ENCODE data around the gene KMT5C. TPM values are rescaled to one million over a fixed set of nuclear protein-coding genes. Genes with fewer than 3 reads are reported as not detected.
A peak's percentile ranks its signal among the peaks of the same experiment; 100 is the strongest.

KMT5C gene
- total RNA-seq, 1 experiment from 2014 or later: 54.5 TPM

DNA sequence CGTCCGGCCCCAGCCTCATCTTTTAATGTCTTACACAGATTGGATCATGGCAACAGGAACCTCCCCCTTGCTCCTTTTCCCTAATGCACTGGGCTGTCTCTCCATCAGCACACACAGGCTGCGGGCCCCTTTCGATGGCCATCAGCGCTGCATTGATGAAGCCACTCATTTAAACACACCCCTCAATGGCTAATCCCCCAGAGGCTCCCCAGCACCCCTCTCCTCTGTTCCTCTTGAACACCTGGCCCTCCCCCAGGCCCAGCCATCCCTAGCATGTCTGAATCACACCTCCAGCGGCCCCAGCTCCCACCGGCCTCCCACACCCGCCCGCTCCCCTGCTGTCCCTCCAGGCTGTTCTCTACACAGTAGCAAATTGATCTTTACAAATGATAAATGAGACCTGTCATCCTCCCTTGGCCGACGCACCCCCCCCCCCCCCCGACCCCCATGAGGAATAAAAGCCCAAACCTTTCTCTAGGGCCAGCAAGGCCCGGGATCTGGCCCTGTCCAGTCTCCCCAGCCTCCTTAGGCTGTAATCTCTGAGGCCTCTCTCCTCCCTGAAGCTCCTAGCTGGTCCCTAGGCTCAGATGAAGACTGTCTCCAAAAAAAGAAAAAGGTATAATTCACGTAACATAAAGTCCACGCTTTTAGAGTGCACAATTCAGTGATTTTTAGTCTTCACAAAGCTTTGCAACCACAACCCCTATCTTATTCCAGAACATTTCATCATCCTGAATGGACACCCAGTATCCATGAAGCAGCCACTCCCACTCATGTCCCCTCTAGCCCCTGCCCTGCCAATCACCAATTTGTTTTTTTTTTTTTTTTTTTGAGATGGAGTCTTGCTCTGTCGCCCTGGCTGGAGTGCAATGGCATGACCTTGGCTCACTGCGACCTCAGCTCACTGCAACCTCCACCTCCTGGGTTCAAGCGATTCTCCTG, 53.4 kb downstream of the KMT5C start:
- Histone ChIP-seq H3K79me1 (ENCODE audit: insufficient read depth, low read depth, low read length, poor library complexity, severe bottlenecking) (peaks cover 3% of the 10 kb centered on the region), H4K5ac (ENCODE audit: insufficient read length, low read depth, low read length) (no peak overlapping the region), H3K18ac (ENCODE audit: insufficient read length, low read depth, low read length) (no peak overlapping the region), H3K79me2 (ENCODE audit: insufficient read depth, low read length) (no peaks in the 10 kb centered on the region), H2BK120ac (ENCODE audit: low read depth, low read length, poor library complexity, severe bottlenecking) (no peak overlapping the region), H3K27ac (ENCODE audit: insufficient read length, low read depth, low read length) (no peak overlapping the region), H3K14ac (ENCODE audit: insufficient read depth, low read length) (no peak overlapping the region), H2AK5ac (ENCODE audit: insufficient read length, low read length) (no peak overlapping the region), H3K27me3 (ENCODE audit: insufficient read depth, low read length) (no peaks in the 10 kb centered on the region), H3K4ac (ENCODE audit: low read depth, low read length) (no peak overlapping the region), H4K91ac (ENCODE audit: insufficient read length, low read depth, low read length) (no peak overlapping the region), H2AFZ (ENCODE audit: low read length) (no peak overlapping the region), H3K23me2 (ENCODE audit: insufficient read length, low read depth, low read length, poor library complexity, severe bottlenecking) (no peaks in the 10 kb centered on the region), H3K4me2 (ENCODE audit: insufficient read depth, insufficient read length, low read length) (no peak overlapping the region), H3K9ac (ENCODE audit: extremely low read depth, insufficient read length, low read length) (no peak overlapping the region), H3K56ac (ENCODE audit: insufficient read length, low read depth, low read length) (no peak overlapping the region), H4K20me1 (ENCODE audit: control insufficient read depth, insufficient read depth, insufficient read length) (peaks cover 3% of the 10 kb centered on the region), H2BK20ac (ENCODE audit: low read depth, low read length, poor library complexity, severe bottlenecking) (no peak overlapping the region), H3K9me3 (ENCODE audit: control insufficient read depth, low read depth, low read length) (no peaks in the 10 kb centered on the region), H2BK5ac (ENCODE audit: insufficient read length, low read length) (no peak overlapping the region), H3T11ph (ENCODE audit: low read length) (no peak overlapping the region), H3K4me1 (ENCODE audit: insufficient read depth, low read length) (peaks cover 2% of the 10 kb centered on the region), H3K23ac (ENCODE audit: insufficient read length, low read depth, low read length) (no peak overlapping the region), H2BK12ac (ENCODE audit: insufficient read length, low read depth, low read length) (no peak overlapping the region), H4K8ac (replicated peaks; ENCODE audit: insufficient read length, low read depth, low read length) (no peak overlapping the region), H2BK15ac (ENCODE audit: low read depth, low read length) (no peak overlapping the region)
- TF ChIP-seq, protein P1, sequence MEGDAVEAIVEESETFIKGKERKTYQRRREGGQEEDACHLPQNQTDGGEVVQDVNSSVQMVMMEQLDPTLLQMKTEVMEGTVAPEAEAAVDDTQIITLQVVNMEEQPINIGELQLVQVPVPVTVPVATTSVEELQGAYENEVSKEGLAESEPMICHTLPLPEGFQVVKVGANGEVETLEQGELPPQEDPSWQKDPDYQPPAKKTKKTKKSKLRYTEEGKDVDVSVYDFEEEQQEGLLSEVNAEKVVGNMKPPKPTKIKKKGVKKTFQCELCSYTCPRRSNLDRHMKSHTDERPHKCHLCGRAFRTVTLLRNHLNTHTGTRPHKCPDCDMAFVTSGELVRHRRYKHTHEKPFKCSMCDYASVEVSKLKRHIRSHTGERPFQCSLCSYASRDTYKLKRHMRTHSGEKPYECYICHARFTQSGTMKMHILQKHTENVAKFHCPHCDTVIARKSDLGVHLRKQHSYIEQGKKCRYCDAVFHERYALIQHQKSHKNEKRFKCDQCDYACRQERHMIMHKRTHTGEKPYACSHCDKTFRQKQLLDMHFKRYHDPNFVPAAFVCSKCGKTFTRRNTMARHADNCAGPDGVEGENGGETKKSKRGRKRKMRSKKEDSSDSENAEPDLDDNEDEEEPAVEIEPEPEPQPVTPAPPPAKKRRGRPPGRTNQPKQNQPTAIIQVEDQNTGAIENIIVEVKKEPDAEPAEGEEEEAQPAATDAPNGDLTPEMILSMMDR (conservative IDR thresholded peaks at IDR 0.05): no peak
- Mint-ChIP-seq H3K27ac (peak overlapping the region; percentile 93 to 96 (median 94); a peak in 6 of 7 replicates), H3K9me3 (no peaks in the 10 kb centered on the region), H3K4me1 (peaks cover 48 to 52% of the 10 kb centered on the region in 2 experiments), H3K4me3 (peak overlapping the region; percentile 39 to 54), H3K36me3 (ENCODE audit: insufficient read depth in 1 of 3, low read depth in 3 of 3) (peaks cover 17 to 26% (median 19%) of the 10 kb centered on the region in 3 experiments), H3K27me3 (ENCODE audit: low read depth) (peaks cover 2% of the 10 kb centered on the region)
- whole genome bisulfite sequencing (ENCODE audit: extremely low coverage, insufficient read length, low lambda C conversion rate): no CpG with 5 or more reads among the region's 18 CpGs
- DNase-seq: no peak

Other genes starting within 250 kb of the KMT5C start
- gene PPP1R12C, start 222.2 kb upstream of the KMT5C start, total RNA-seq (2021): 79.9 and 87.7 TPM in 2 replicates
- gene TNNT1, start 190.7 kb upstream of the KMT5C start, total RNA-seq (2021): 124 and 127 TPM in 2 replicates
- 36.9 and 41.0 TPM in 2 replicates for gene TNNI3, start 182.1 kb upstream of the KMT5C start, total RNA-seq (2021)
- 3.0 and 4.6 TPM in 2 replicates for gene DNAAF3, start 173.3 kb upstream of the KMT5C start, total RNA-seq (2021)
- gene SYT5, start 159.6 kb upstream of the KMT5C start, total RNA-seq (2021): 3.0 and 4.5 TPM in 2 replicates
- 0.24 and 0.33 TPM in 2 replicates for gene PTPRH, start 130.4 kb upstream of the KMT5C start, total RNA-seq (2021)
- 3.6 and 4.5 TPM in 2 replicates for gene TMEM86B, start 111.1 kb upstream of the KMT5C start, total RNA-seq (2021)
- 76.2 and 79.7 TPM in 2 replicates for gene PPP6R1, start 80.9 kb upstream of the KMT5C start, total RNA-seq (2021)
- gene HSPBP1, start 59.8 kb upstream of the KMT5C start, total RNA-seq (2021): 47.4 and 50.7 TPM in 2 replicates
- gene BRSK1, start 55.9 kb upstream of the KMT5C start, total RNA-seq (2021): 43.5 and 47.0 TPM in 2 replicates
- 0.63 TPM in 1 of 2 replicates, not detected in the other for gene TMEM150B, start 14.5 kb upstream of the KMT5C start, total RNA-seq (2021)
- gene COX6B2, start 14.8 kb downstream of the KMT5C start, total RNA-seq (2021): 4.0 and 5.0 TPM in 2 replicates
- gene GARIN5B, start 23.4 kb downstream of the KMT5C start, total RNA-seq (2021): 0.13 and 0.15 TPM in 2 replicates
- gene IL11, start 30.6 kb downstream of the KMT5C start, total RNA-seq (2021): 3.8 and 3.9 TPM in 2 replicates
- gene TMEM190, start 37.0 kb downstream of the KMT5C start, total RNA-seq (2021): 1.5 and 1.6 TPM in 2 replicates
- gene TMEM238, start 44.4 kb downstream of the KMT5C start, total RNA-seq (2021): 3.8 and 4.8 TPM in 2 replicates
- gene RPL28, start 46.1 kb downstream of the KMT5C start, total RNA-seq (2021): 2,076 and 2,130 TPM in 2 replicates
- gene UBE2S, start 67.9 kb downstream of the KMT5C start, total RNA-seq (2021): 391 and 393 TPM in 2 replicates
- 0.31 TPM in 2 replicates for gene SHISA7, start 103.4 kb downstream of the KMT5C start, total RNA-seq (2021)
- gene ISOC2, start 121.8 kb downstream of the KMT5C start, total RNA-seq (2021): 68.2 and 72.2 TPM in 2 replicates
- gene C19orf85, start 124.9 kb downstream of the KMT5C start, total RNA-seq (2021): 1.2 and 2.1 TPM in 2 replicates
- gene ZNF628, start 136.7 kb downstream of the KMT5C start, total RNA-seq (2021): 16.5 and 16.6 TPM in 2 replicates
- 48.7 and 51.2 TPM in 2 replicates for gene NAT14, start 145.3 kb downstream of the KMT5C start, total RNA-seq (2021)
- 2.5 and 3.2 TPM in 2 replicates for gene SSC5D, start 148.6 kb downstream of the KMT5C start, total RNA-seq (2021)
- gene SBK2, start 197.3 kb downstream of the KMT5C start, total RNA-seq (2021): 2.5 and 2.8 TPM in 2 replicates
- 0.48 and 0.70 TPM in 2 replicates for gene SBK3, start 205.7 kb downstream of the KMT5C start, total RNA-seq (2021)
- 19.9 and 21.5 TPM in 2 replicates for gene ZNF579, start 241.0 kb downstream of the KMT5C start, total RNA-seq (2021)